Adrenal gland (tissue), 5 donors: ENCODE results near the gene PHOX2B.

Experiments
- POLR2A ChIP-seq, 2 donors: fragments of 450-650 bp; IDR thresholded peaks; one replicate each; pipeline ENCODE4 v1.6.1; 2017; ENCODE audit warnings: antibody characterized with exemption in 2 of 2, mild to moderate bottlenecking in 2 of 2, moderate library complexity in 1 of 2
- TF ChIP-seq, protein P1 (sequence below), 6 experiments: fragments of 450-650 bp in 4 of 6; fragments of 200-600 bp in 2 of 6; sonication (generic) in 1 of 6; IDR thresholded peaks; 1 replicate in 5 of 6; 2 replicates in 1 of 6; pipeline versions ENCODE4 v1.5.1 to v1.8.0; 2016 to 2021; ENCODE audit warnings: antibody characterized with exemption in 6 of 6, mild to moderate bottlenecking in 2 of 6, moderate library complexity in 1 of 6
- donor health status: DM: no; HTN: no; CAD: no.

DNA sequence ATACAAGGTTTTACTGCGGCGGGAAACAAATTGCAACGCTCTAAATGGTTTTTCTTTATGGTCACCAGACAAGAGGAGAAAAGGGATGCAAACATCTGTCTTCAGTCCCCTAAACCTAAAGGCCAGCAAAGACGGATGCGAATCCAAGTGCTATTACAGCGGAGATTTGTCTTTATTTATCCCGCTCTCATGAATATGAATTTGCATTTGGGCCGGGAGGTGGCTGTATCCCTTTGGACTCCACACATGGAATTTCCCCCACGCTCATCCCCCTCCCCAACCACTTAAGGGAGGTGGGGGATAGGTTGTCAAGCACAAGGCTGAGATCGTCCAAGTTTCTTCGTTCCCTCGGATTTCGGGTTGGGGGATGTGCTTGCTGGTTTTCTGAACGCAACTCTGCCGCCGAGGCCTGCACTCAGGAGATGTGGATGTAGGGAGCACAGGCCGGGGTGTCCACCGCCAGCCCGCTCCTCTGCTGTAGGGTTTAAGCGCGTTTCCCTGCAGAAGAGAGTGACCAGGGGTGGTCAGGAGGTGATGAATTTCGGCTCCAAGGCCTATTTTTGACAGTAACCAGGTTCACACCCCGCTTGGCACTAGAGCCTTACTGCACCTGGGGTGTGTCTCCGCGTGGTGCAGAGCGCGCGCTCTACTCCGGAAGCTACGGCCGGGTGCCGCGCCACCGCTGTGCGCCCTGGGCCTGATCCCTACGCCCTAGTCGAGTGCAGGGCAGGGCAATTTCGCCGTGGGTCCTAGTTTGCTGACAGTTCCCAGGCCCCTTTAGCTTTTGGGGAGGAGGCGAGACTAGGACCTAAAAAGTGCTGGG, 2.3 kb upstream of the PHOX2B start:
- TF ChIP-seq POLR2A (IDR thresholded peaks at IDR 0.05): no peak
- TF ChIP-seq, protein P1, sequence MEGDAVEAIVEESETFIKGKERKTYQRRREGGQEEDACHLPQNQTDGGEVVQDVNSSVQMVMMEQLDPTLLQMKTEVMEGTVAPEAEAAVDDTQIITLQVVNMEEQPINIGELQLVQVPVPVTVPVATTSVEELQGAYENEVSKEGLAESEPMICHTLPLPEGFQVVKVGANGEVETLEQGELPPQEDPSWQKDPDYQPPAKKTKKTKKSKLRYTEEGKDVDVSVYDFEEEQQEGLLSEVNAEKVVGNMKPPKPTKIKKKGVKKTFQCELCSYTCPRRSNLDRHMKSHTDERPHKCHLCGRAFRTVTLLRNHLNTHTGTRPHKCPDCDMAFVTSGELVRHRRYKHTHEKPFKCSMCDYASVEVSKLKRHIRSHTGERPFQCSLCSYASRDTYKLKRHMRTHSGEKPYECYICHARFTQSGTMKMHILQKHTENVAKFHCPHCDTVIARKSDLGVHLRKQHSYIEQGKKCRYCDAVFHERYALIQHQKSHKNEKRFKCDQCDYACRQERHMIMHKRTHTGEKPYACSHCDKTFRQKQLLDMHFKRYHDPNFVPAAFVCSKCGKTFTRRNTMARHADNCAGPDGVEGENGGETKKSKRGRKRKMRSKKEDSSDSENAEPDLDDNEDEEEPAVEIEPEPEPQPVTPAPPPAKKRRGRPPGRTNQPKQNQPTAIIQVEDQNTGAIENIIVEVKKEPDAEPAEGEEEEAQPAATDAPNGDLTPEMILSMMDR (IDR thresholded peaks at IDR 0.05): no peak
